HG02759 (cell line): Measurements from ENCODE around the gene RALB.
A peak's percentile ranks its signal among the peaks of the same experiment; 100 is the strongest.

Experiments
- ATAC-seq: cut with Tn5 transposase; IDR thresholded peaks from one replicate; pipeline ENCODE4 v1.9.1; 2021; ENCODE audit warnings: mild to moderate bottlenecking, moderate library complexity; ENCODE audit not compliant: unreplicated experiment

Gene RALB, protein sequence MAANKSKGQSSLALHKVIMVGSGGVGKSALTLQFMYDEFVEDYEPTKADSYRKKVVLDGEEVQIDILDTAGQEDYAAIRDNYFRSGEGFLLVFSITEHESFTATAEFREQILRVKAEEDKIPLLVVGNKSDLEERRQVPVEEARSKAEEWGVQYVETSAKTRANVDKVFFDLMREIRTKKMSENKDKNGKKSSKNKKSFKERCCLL

DNA sequence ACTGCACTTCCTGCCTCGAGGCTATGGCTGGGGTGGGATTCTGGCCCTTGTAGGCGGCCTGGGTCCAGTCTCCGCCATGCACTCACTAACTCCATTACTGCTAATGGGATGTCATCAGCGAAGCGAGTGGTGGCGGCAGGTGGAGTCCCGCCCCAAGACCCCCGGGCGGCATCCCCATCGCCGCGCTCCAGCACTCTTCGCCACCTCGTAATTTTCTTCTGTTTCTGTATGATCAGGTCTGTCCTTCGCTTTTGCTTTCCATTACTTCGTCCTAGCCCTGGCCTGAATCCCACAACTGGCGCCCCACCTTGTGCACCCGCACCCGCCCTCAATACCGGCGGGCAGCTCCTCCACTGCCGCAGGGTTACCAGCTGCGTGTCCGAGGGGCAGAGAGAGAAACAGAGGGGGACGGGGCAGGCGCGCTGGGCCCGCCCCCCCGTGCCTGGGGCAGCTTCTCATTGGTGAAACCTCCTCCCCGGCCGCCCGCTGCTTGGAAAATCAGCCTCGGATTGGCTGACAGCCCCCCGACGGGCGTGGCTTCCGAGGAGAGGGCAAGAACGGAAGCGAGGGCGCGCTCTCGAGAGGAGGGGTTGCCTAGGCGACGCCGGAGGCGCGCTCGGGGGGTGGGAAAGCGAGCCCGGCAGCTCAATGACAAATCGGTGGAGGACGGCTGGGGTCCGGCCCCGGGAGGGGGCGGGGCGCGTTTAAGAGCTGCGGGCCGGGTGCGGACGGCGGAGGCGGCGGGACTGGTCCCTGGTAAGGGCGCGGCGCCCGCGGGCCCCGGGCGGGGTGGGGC is at the start of gene RALB:
RALB (plus strand) TSS at position 628 of the 796 bp plus-strand sequence. CDS start 25,813 bp downstream, outside the sequence.
- ATAC-seq, result peak; percentile 94

DNA sequence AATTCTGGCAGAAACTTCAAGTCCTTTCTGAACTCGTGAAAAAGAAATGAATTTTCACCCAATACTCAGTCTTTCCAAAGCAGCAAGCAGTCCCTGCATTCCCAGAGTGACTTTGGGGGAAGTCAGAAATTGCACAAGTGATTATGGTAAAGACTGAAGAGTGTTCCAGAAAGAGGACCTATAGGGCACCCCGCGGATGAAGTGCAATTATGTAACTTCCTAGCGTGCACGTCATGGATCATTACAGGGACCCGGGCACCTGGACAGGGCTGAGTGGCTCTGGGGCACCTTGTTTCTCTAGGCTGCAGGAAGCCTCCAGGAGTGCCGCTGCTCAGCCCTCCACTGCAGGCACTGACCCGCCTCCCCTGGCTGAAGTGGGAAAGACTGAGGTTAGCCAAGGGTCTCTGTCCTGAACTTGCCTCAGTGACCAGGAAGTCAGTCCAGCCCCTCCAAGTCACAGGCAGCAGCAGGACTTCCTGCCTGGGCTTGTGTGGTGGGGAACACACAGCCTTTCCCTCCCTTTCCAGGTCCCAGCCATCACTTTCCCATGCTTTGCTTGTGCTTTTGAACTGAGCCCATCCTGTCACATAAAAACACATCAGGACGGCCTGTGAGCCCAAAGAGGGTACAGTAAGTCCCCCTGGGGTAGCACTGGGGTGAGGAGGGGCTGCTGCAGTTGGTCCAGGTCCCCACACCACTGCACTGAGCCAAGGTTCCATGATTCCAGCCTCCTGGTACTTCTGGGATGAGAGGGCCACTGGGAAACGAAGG is 49.2 kb upstream of the RALB start:
- ATAC-seq, result no peak

DNA sequence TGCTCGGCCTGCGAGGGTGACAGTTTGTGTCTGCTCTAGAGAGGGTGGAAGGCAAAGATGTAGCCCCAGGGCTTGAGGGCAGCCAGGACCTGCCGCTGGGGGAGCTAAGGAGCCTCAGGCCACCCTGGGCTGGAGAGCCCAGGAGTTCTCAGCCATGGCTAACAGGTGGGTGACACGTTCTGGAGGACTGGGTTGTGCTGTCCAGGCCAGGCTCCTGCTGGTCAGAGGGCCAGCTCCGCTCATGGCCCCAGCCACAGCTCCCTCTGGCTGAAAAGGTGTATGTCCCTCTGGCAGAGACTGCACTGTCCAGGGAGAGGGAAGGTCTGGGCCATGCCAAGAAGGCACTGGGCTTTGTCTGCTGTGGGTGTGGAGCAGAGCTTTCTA is 48.6 kb upstream of the RALB start:
- ATAC-seq, result no peak

DNA sequence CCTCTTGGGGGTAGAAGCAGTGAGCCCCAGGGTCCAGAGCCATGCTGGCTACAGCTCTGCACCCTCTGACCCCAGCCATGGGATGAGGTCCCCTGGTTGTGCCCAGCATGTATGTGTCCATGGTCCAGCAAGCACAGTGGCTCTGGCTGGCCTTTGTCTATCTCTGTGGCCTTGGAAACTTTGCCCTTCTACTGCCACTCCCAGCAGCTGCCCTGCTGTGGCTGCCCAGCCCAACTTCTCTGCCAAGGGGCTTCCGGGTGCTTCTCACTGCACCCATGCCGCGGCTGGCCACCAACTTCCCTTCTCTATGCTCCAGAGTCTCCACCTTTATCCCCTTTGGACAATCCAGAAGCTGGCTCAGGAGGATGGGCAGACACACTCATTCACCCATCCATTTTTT is 48.2 kb upstream of the RALB start:
- no peak for ATAC-seq

DNA sequence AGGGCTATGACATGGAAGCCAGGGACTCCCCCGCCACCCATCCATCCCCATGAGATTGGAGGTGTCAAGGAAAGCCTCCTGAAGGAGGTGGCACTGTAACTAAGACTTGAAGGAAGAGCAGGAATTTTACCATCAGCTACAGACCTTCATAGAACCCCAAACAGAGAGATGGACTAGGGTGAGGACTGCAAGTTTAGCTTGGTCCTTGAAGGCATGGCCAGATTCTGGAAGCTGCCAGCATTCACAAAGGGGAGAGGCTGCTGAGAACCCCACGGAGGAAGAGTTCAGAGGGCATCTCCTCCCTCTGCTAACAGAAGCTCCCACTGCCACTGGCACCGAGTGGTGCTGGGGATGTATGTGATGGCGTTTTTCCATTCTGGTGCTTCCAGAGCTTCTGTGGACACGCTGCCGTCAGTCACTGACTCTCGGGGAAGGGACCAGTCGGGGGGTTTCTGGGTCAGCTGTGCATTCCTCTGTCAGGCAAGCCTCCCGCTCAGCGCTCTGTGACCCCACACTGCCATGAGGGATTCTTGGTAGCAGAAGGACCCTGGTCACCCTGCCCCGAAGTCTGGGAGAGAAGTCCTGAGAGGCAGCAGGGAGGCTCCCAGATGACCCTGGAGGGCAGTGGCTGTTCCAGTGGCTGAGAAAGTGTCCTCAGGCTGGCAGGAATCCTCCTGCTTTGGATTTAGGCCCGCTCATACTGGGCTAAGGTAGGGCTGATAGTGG is 47.5 kb upstream of the RALB start:
- no peak for ATAC-seq

DNA sequence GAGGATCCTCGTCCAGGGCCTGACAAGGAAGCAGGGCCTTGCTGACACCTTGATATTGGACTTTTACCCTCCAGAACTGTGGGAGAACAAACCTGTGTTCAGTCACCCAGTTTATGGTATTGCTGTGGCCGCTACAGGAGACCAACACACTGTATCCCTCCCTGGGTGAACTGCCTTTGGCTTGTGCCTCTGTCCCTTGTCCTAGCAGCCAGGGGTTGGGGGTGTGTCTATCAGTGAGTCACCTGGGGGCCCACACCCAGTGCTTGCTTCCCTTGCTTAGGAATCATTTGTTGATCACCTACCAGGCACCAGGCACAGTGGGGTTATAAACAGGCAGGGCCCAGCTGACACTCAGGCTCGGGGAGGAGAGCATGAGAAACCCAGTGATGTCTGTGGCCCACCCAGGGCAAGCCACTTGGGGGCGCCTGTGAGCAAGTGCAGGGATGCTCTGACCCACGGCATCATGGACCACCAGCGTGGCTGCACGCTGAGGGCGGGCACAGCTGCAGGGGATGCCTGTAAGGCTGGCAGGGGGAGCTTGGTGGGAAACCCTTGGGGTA is 46.5 kb upstream of the RALB start:
- no peak for ATAC-seq

DNA sequence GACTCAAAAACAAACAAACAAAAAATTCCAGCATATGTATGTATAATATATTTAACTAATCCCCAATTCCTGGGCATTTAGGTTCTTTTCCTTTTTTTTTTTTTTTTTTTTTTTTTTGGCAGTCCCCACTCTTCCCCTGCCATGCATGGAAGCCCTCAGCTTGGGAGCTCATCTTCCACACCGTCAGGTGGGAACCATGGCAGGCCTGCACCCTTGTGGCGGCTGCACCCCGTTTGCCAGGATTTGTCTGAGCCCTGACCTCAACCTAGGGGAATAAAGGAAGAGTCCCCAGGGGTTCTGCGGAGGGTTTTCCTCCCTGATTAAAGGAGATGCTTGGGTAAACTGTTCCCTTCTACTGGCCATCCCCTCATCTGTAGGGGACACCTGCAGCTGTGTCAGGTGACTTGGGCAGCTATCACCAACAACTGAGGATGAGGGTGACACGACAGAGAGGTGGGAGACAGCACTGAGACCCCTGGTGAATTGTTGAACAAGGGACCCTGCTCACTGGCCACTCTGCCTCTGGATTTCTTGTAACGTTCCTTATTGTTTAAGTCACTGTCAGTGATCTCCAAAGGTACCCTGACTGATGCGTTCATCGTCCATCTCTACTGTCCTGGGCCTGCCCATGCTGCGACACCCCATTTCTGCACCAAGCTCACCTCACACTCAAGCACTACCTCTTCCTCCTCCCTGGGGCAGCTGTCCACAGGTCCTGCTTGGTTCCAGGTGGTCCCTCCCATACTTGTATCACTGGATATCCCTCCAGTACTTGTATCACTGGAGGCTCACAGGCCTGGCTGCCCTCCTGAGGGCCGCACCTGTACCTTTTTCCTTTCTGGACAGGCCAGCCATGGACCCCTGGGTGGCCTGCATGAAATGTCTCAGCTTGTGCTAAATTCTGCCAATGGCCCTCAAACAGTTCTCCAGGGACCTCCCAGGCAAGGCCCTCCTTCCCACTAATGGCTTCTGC is 44.0 kb upstream of the RALB start:
- no peak for ATAC-seq

DNA sequence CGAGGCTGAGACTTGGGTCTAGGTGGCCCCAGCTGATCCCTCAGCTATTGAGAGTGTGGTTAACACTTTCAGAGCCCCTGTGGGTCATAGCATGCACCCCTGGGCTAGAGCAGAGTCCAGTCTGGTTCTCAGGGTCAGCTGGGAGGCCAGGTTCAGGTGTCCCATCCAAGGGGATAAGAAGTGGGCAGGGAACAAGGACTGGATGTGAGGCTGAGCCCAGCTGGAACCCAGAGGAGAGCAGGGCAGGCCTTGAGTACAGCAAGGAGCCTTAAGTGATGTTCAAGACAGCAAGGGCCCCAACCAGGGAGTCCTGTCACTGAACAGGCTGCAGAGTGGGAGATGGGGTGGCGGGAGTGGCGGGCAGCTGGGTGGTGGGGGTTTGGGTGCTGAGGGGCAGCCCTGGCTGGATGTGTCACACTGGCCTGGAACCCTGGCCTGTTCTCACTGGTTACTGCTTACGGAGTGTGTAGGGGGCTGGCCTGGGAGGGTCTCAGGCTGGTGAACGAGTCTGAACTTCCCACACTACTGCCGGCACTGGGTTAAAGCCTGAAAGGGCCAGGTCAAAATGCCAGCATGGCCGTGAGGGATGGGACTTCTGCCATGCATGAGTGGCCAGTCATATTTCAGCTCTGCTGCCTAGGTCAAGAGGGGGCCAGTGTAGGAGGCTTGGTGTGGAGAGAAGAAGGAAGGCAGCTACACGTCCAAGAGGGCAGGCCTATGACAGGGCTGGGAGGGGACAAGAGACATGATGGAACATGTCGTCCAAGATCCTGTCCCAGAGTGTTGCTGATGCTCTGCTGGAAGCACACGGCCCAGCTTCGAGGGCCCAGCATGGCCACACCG is 43.0 kb upstream of the RALB start:
- no peak for ATAC-seq

DNA sequence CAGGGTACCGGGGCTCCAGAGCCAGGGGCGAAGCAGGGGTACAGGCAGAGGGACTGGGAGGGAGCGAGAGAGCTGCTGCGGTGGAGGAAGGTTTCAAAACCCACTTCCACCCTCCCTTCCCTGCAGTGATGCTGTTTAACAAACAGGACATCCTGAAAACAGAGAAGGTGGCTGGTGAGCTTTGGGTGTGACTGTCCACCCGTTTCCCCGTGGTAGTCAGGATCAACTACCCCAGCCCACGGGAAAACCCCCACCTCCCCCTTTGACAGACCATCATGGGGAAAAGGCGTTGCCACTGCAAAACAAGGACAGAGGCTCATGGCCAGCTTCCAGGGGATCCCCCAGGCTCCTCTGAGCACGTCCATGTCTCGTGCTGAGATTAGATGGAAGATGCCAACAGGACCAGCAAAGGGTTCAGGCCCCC is 42.4 kb upstream of the RALB start:
- ATAC-seq, result no peak

DNA sequence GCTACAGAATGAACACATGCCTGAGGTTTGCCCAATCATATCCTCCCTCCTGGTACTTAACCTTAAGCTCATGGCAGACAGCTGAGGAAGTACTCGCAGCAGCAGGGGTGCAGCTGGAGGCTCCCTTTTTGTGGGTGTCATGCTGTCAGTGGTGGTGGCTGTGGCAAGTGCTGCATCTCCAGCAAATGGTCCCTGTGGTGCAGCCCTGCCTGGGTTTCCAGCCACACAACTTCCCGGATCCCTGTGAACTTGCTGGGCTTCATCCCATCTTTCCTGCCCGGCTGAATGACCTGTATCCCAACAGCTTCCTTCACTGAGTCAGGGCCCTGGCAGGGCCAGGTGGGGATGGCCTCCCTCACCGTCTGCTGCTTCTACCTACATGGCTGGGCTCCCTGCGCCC is 34.5 kb upstream of the RALB start:
- ATAC-seq, result no peak

DNA sequence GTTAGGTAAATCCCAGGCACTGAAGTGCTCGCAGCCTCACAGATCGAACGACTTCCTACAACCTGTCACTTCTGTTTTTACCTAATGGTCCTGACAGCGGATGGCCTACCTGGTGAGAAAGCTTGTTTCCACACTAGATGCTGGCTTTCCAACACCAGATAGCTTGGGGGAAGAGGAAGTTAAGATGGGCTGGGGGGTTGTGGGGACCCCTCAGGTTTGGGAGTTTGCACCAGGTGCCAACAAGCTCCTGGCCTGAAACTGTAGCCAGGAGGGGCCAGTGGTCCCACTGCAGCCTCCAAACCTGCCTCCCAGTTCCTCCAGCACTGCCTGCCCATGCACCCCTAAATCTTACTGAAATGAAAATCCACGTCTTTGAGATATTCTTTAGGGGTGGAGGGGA is 33.4 kb upstream of the RALB start:
- no peak for ATAC-seq

DNA sequence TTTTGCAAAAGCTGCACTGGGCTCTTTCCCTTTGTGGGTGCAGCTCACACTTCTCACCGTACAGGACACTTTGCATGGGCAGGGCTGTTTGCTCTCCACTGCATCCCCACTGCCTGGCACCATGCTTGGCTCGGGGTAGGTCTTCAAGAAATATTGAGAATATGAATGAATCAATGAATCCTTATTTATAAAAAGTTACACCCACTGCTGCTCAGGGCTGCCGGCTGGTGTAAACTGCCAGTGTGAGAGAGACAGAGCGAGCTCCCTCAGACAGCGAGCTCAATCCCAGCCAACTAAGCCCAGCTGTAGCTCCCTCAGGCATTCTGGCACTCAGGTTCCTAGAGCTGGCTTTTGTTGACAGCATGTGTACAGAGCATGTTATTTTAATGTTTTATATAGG is 32.9 kb upstream of the RALB start:
- ATAC-seq, result no peak

DNA sequence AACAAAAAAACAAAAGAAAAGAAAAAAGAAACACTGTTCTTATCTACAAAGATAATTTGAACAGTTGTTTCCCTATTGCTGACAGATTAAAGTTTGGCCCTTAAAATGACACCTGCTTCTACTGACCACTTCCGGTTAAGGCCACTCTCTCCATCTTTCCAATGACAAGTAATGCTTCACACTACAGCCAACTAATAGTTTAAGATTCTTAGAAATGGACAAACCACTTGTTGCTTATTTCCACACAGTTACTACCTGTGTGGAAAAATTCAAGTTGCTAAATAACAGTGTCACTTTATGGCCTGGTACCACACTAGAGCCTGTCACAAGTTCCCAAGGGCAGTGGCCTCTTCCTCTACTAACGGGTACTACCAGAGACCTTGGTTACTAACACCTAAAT is 31.9 kb upstream of the RALB start:
- ATAC-seq, result no peak

DNA sequence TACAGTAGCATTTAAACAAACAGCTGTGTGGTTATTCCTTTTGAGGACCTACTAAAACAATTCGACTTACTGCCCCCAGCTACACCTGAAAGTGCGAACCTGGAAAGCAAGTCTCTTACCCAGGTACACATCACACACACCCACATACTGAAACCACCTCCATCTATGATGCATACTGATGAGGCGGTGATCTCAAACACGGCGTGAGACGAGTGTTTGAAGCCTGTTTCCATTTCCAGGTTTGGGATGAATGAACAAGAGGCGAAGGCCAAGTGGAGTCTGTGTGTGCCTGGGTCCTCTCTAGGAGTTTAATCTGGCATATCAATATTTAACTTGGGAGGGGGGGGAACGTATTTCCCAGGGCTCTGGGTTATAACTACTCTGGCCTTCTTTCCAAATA is 31.0 kb upstream of the RALB start:
- no peak for ATAC-seq

DNA sequence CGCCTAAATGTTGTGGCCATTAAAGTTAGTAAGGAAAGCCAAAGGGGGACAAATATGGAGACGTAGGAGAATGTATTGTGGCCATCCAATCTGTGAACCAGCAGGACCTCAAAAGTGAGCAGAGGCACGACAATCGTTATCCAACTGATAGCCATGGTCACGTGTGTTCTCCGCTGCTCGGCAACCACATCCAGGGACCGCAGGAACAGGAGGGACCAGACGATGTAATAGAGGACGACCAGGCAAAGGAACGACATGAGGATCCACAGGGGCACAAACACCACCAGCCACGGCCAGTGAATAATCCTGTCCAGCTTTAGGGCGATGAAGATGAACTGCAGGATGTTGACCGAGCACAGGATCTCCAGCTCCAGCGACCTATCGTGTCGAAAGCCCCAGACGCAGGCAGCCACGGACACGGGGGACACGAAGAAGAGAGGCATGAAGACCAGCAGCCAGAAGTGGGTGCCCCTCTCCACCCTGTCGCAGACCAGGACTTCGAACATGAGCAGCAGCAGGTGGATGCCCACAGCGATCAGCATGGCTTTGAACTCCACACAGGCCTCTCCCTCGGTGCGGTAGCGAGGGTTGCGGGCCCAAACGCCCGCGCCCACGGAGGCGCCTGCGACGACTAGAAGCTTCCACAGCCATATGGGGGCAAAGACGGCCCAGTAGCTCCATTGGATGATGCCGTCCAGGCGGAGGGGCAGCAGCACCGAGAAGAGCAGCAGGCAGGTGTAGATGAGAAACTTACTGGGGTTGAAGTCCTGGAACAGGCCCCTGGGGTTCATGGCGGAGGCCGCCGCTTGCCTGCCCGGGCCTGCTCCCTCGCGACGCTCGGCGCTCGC is 30.2 kb upstream of the RALB start:
- no peak for ATAC-seq

DNA sequence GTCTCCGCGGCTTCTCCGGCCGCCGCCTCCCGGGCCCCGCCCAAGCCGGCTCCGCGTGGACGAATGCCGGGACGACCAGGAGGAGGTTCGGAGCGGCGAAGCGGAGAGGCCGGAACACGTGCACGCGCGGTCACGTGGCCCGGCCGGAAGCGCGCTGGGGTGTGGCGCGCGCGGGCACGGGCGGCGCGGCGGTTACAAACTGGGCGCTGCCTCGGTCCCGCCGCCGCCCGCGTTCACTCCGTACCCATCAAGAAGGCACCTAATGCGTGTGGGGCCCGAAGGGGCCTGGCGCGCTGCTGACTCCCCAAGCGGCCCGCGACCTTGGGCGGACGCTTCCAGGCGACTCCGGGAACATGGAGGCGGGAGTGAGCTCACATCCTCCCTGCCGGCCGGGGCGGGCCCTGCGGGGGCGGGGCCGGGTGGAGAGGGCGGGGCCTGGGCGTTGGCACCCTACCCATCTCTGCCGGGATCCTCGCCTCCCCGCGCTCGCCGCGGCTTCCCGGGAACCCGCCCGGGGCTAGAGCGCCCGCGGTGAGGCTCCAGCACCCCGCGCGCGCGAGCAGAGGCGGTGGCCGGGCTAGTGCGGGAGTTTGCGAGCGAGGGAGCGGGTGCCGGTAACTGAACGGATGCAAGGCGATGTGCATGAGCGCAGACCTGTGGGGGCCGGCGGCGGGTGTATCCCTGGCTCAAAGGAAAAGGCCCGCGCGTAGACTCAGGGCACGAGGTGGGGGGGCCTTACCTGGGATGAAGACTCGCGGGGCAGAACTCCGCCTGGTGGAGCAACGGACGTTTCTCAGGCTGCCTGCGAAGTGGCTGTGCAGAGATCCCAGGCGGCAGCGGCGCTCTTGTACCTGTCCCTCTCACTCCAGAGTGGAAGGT is 29.4 kb upstream of the RALB start, which contains the start of gene TMEM185B:
TMEM185B (minus strand) TSS at position 367 of the 879 bp plus-strand sequence. CDS start 424 bp downstream, outside the sequence.
- peak; percentile 93 for ATAC-seq

DNA sequence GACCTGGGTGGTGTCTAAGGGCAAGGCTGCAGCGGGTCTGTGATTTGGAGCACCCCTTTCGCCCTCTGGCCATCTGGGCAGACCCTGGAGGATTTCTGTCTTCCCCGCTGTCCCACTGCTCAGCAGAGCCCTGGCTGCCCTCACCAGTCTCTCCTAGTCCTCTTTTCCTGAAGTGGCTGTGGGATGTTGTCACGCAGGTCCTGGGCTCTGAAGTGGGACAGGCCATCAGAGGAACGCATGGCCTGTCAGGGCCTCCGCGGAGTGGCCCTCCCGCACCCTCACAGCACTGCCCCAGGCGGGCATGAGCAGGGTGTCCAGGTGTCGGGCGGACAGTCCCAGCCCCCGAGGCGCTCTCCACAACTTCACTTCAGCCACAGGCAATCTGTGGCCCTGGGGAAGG is 28.4 kb upstream of the RALB start:
- ATAC-seq, result no peak
